Heart left ventricle (tissue), 13 donors: ENCODE results near the gene CXCL6.

Experiments
- POLR2A ChIP-seq, 2 donors: fragments of 450-650 bp; IDR thresholded peaks; one replicate each; pipeline ENCODE4 v1.6.1; 2017; ENCODE audit warnings: antibody characterized with exemption in 2 of 2, mild to moderate bottlenecking in 2 of 2, moderate library complexity in 2 of 2
- TF ChIP-seq, protein P1 (sequence below), 12 donors: fragments of 200-600 bp; sonication (generic) in 4 of 12; IDR thresholded peaks; one replicate each; pipeline versions ENCODE4 v1.5.0 to v1.8.0; 2018 to 2022; ENCODE audit warnings: antibody characterized with exemption in 12 of 12, mild to moderate bottlenecking in 5 of 12
- donor health status: ischemic (EF 13 %, LVEDD 7.1; RV severe dilation, severe dysfunction).
- donor health status: DM: no; HTN: yes; CAD: no.
- donor health status: DM: no; HTN: no; CAD: no.
- donor health status: ischemic (EF 25% LVEDD 6.9; RV normal size, moderate dysfunction).
- donor health status: ischemic (EF 25% LVEDD 5.7; RV mildly dilated, moderate dysfunction).
- donor health status: ischemic (EF 35%, LVEDD 5.7; RV mildly dilated, moderate dysfunction).
- donor health status: nonischemic (EF 11% LVEDD 7.7; RV severe dilation, severe dysfunction).
- donor health status: DM: yes; HTN: yes; CAD: no.
- donor health status: PGD.
- donor health status: ischemic (EF 29% LVEDD 5.4; RV normal size, mild dysfunction).
- donor health status: nonischemic (EF 23%, LVEDD 6.1; RV moderate dilation, normal function).

DNA sequence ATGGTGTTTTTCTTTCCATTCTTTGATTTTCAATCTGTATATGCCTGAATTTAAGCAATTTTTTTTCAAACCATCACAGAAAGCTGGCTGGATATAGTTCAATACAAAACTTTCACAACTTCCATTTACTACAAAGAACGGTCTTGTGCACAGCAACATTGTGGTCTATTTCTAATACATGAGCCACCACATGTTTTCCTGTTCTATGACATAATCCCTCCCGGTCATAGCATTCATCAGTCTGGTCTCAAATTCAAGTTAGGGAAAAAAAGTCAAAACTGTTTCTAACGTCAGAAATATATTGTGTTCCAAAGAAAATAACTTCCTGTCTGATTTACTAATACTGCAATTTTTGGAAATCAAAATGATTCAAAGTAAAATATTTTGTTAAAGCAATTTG, 7.5 kb upstream of the CXCL6 start:
- TF ChIP-seq, protein P1, sequence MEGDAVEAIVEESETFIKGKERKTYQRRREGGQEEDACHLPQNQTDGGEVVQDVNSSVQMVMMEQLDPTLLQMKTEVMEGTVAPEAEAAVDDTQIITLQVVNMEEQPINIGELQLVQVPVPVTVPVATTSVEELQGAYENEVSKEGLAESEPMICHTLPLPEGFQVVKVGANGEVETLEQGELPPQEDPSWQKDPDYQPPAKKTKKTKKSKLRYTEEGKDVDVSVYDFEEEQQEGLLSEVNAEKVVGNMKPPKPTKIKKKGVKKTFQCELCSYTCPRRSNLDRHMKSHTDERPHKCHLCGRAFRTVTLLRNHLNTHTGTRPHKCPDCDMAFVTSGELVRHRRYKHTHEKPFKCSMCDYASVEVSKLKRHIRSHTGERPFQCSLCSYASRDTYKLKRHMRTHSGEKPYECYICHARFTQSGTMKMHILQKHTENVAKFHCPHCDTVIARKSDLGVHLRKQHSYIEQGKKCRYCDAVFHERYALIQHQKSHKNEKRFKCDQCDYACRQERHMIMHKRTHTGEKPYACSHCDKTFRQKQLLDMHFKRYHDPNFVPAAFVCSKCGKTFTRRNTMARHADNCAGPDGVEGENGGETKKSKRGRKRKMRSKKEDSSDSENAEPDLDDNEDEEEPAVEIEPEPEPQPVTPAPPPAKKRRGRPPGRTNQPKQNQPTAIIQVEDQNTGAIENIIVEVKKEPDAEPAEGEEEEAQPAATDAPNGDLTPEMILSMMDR (IDR thresholded peaks at IDR 0.05) = no peak
- no peak for TF ChIP-seq POLR2A (IDR thresholded peaks at IDR 0.05)
